ENCODE results near the gene SETDB2.

The SETDB2 gene

DNA sequence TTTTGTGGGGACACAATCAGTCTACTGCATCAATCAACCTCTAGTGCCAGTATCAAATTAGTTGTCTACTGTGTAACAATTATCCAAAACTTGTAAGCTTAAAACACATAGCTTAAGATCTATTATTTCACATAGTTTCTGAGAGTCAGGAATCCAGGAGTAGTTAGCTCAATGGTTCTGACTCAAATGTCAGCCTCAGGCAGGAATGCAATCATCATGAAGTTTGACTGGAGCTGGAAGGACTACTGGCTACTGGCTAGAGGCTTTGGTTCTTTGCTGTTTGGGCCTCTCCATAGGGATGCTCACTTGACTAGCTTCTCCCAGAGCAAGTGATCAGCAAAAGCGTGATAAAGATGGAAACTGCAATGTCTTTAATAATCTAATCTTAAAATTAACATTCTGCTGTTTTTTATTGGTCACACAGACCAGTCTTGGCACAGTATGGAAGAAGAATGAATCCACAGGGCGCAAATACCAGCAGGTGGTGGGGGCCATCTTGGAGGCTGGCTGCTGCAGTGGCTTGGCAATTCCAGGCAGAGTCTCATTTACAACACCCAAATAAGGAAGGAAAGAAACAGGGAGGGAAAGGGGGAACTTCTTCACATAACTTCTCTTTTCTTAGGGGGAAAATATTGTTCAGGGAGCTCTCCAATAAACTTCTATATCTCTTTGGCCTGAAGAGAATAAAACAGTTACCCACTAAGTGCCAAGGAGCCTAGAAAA is 15.9 kb upstream of the SETDB2 start:
- DNase-seq (ENCODE audit: low read depth) = no peak

DNA sequence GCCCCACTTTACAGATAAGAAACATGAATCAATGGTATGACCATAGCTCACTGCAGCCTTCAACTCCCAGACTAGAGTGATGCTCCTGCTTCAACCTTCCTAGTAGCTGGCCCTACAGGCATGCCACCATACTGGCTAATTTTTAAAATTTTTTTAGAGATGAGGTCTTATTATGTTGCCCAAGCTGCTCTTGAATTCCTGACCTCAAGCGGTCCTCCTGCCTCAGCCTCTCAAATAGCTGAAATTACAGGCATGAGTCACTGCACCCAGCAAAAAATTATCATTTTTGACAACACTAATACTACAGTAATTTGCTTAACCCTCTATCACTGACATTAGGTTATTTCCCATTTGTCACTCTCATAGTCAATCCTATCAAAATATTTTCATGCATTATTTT is 15.0 kb upstream of the SETDB2 start:
- DNase-seq (ENCODE audit: low read depth) = no peak

DNA sequence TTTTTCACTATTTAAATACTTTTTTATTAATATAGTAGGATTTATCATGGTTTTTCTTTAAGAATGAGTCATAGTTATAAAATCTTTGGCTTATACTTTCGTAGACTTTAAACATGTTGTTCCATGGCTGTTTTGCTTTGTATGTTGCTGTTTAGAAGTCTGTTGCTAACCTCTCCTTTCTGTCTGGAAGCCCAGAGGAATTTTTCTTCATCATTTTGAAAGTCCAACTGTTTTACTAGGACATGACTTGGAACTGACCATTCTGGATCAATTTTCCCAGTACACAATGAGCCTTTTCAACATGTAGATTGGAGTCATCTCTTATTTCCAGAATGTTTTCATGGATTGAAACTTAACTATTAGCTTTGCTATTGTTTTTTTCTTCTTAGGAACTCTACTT is 8.1 kb upstream of the SETDB2 start:
- DNase-seq (ENCODE audit: low read depth) = no peak

DNA sequence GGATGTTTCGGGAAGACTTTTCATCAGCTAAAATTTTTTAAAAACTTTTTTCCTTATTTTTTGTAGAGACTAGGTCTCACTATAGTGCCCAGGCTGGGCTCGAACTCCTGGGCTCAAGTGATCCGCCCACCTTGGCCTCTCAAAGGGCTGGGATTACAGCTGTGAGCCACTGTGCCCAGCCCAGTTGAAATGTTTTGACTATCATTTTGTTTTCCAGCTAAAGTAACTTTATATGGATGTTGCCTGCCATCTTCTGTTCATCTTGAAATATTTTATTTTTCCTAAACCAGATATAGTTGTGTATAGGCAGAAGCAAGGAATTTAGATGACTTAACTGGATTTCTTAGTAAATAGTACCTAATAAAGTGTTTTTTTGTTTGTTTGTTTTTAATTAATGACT is 7.2 kb upstream of the SETDB2 start:
- no peak for DNase-seq (ENCODE audit: low read depth)

DNA sequence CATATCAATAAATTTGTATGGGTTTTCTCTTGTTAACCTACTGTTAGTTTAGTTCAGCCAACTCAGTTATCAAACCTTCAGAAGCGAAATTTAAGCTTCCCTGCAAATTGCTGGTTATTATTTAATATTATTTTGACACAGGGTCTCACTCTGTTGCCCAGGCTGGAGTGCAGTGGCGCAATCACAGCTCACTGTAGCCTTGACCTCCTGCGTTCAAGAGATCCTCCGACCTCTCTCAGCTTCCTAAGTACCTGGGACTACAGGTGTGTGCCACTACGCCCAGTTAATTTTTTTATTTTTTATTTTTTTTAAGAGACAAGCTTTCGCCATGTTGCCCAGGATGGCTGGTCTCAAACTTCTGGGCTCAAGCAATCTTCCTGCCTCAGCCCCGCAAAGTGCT is 6.4 kb upstream of the SETDB2 start:
- DNase-seq (ENCODE audit: low read depth) = no peak

DNA sequence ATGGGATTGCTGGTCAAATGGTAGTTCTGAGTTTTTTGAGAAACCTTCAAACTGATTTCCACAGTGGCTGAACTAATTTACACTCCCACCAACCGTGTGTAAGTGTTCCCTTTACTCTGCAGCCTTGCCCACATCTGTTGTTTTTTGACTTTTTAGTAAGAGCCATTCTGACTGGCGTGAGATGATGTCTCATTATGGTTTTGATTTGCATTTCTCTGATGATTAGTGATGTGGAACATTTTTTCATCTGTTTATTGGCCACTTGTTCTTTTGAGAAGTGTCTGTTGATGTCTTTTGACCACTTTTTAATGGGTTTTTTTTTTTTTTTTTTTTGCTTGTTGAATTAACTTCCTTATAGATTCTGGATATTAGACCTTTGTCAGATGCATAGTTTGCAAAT is 4.5 kb upstream of the SETDB2 start:
- DNase-seq (ENCODE audit: low read depth) = no peak

DNA sequence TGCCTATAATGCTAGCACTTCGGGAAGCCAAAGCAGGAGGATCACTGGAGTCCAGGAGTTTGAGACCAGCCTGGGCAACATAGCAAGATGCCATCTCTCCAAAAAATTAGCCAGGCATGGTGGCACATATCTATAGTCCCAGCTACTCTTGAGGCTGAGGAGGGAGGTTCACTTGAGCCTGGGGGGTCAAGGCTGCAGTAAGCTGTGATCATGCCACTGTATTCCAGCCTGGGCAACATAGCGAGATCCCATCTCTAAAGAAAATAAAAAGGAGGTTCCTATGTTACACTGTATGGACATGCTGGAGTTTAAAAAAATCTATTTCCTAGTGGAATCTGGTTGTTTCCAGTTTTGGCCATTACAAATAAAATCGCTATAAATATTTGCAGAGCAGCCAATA is 2.8 kb upstream of the SETDB2 start:
- no peak for DNase-seq (ENCODE audit: low read depth)

DNA sequence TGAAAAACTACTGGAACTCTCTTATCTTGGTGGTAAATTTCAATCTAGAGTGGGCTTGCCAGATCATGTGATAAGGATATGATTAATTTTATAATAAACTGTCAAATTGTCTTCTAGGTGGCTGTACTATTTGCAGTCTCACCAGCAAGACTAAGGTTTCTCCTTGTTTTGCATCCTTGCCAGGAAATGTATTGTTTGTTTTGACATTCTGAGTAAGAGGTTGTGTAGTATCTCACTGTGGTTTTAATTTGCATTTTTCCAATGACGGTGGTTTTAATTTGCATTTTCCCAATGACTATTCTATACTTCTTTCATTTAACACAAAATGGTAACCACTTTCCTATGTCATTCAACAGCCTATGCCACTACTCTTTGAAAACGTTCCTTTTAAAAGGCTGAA is 2.2 kb upstream of the SETDB2 start:
- DNase-seq (ENCODE audit: low read depth) = no peak

DNA sequence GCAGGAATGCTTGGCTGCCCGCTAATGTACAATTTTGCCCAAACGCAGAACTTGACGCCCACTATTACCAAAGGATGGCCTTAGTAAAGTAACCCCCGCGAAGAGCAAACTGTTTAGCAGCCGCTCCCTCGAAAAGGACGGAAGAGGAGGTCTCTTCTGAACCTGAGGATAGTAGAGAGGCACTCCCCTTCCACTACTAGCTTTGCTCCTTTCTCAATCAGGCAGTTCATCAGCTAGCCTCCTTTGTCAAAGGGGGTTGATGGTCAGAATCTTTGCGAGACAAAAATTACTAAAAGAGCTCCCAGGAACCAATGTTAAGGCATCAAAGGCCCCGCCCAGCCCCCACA is 744 bp upstream of the SETDB2 start:
- DNase-seq (ENCODE audit: low read depth) = no peak

DNA sequence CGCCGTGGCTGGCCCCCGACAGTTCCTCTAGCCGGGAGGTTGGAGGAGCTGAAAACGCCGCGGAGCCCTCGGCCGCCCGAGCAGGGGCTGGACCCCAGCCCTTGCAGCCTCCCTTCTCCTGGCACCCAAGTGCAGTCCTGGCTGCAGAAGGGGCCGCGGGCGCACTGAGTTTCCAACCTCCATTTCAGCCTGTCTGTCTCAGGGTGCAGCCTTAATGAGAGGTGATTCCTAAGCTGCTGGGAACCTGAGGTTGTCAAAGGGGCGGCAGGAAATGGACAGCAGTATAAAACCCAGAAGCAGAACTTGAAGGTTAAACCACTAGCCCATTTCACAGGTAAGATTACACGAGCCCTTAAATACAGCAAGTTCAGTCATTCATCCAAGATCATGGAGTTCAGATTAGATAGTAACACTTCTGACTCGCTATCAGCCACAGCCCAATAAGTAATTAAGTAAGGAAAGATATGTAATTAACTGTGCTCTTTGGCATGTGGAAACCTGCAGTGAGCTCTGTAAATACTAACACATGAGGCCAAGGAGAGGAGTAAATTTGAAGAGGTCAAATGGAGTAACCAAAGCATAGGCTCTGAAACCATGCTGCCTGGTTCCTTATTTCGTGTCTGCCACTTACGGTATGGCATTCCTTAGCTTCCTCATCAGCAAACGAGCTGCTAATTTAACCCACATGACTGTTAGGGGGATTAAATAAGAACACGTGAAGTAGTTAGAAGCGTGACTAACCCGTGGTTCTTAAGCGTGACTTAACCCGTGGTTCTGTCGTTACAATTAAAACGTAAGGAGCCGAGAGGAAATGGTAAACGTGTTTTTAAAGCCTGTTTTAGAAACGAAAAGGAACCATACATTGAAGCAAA is 686 bp downstream of the SETDB2 start:
- DNase-seq (ENCODE audit: low read depth) = peak; percentile 18

DNA sequence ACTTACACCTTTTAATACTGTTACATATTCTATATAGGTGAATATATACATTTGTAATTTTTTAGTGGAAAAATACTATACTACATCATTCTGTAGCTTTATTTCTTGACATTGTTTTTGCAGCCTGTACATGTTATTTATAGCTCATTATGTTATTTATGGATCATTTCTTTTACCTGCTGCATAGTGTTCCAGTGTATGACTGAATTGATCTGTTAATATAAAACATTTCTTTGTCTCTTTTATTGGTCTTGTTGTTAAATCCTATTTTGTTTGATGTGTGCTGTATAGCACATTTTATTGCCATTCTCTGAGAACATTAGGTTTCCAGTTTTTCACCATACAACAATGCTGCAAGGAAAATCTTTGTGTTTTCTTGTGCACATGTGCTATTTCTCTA is 2.4 kb downstream of the SETDB2 start:
- DNase-seq (ENCODE audit: low read depth) = no peak

DNA sequence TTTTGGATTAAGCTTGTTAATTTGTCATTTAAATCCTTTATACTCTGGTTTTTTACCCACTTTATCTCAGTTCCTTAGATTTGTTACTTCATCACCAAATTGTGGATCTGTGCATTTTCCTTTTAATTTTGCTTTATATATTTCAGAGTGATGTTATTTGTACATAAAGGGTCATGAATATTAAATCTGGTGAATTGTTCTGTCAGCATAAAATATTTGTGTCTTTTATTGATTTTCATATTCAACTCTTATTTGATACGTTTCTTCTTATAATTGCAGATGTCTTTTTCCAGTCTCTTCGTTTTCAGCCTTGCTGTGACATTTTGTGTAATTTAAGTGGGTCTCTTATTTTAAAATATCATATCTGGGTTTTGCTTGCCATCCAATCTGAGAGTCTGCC is 4.7 kb downstream of the SETDB2 start:
- no peak for DNase-seq (ENCODE audit: low read depth)

DNA sequence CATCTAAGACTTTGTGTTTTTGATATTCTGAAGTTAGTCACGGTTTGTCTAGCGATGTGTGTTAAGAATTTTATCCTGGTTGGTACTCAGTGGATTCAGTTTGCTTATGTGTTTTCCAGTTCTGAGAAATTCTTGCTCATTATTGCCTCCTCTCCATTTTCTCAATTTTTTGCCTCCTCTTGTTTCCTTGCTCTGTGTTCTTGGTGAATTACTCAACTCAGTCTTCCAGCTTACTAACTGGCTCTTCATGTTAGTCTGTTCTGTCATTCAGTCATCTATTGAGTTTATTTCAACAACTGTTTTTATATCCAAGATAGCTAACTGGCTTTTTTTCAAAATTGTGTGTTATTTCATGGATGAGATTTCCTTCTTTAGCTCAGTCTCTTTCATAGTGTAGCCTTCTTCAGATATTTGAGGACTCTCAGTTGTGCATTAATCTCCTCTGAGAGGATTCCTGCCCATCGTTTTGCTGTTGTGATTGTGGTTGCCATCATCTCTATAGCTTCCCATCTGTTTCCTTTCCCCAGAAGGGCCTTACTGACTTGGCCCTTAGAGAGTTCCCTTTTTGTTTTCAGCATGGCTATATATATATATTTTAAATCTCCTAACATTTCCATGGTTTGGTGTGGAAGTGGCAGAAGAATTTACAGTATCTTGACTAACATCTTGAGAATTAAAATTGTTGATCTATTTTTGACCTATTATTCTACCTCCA is 6.2 kb downstream of the SETDB2 start:
- no peak for DNase-seq (ENCODE audit: low read depth)

DNA sequence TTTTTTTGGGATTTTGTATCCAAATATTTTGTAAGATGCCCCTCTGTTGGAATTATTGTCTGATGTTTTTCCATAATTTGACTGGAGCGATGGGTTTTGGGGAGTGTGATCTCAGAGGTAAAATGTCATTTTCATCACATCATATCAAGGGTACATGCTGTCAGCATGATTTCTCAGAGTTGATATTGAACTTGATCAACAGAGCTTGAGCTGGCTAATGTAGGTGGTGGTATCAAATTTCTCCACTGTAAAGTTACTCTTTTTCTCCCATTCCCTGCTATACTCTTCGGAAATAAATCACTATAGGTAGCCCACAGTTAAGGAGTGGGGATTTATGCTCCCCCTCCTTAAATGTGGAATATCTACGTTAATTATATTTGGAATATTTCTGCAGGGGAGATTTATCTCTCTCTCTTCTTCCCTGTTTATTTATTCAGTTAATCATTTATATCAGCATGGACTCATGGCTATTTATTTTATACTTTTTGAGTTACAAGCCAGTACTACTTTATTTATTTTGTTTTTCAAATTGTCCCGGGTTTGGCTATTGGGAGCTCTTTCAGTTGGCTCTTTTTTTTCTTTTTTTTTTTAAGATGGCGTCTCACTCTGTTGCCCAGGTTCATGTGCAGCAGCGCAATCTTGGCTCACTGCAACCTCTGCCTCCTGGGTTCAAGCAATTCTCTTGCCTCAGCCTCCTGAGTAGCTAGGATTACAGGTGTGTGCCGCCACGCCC is 8.8 kb downstream of the SETDB2 start:
- no peak for DNase-seq (ENCODE audit: low read depth)

DNA sequence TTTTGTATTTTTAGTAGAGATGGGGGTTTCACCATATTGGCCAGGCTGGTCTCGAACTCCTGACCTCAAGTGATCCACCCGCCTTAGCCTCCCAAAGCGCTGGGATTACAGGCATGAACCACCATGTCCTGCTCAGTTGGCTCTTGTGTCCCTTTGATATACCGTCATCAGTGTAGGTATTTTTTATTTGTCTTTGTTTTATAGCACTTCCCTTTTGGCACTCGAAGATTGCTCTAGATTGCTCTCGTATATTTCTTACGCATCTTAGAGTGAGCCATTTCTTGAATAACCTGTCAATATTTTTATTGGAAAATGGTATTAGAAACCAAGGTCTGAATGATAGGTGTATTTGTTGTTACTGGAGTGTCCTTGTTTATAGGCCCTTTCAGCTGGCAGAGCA is 9.4 kb downstream of the SETDB2 start:
- no peak for DNase-seq (ENCODE audit: low read depth)

DNA sequence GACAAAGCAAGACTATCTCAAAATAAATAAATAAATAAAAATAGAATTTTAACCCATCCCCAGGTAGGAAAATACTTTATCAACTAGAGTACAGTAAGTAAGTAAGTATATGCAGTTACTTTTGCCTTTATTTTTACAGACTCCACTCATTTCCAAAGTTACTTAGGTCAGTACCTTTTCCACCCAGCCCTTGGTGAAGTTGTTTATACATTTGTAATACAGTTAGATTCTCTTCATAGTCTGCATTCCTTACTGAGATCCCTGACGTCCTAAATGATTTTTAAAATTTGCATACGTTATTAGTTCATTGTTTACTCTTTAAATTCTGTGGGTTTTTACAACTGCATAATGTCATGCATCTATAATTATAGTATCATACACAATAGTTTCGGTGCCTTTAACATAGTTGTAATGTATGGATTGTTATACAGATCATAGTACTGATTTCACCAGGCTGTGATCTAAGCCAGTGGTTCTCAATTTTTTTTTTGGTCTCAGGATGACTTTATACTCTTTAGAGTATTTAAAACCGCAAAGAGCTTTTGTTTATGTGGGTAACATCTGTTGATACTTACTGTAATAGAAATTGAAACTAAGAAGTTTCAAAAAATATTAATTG is 10.4 kb downstream of the SETDB2 start:
- DNase-seq (ENCODE audit: low read depth) = no peak

DNA sequence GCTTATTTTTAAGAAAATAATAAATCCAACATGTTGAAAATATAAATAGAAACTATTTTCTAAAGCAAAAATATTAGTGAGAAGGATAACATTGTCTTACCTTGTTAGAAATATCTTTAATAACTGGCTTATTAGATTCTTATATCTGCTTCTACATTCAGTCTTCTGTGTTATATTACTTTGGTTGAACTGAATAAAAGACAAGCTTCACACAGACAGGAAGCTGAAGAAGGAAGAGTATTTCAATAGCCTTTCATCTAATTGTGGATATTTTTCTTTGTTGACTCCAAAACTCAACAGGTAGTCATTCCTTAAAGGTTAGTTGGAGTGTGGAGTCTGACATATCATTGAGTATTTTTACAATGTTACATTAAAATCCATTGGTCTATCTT is 10.9 kb downstream of the SETDB2 start:
- no peak for DNase-seq (ENCODE audit: low read depth)

DNA sequence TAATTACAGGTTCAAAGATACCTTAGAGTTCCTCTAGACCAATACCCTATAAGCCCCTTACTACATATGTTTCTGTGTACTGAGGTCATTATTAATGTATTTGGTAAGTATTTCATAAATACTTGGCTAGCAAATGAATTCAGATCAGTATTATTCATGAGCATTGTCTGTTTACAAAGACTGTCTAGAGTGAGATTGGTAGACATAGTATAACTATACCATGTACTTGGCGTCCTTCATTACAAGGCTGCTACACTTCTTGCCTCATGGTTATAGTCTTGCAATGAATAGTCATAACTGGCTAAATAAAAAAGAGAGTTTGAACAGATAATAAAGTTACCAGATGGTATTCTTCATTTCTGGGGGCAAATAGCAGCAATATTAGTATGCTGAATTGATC is 12.1 kb downstream of the SETDB2 start:
- DNase-seq (ENCODE audit: low read depth) = no peak

DNA sequence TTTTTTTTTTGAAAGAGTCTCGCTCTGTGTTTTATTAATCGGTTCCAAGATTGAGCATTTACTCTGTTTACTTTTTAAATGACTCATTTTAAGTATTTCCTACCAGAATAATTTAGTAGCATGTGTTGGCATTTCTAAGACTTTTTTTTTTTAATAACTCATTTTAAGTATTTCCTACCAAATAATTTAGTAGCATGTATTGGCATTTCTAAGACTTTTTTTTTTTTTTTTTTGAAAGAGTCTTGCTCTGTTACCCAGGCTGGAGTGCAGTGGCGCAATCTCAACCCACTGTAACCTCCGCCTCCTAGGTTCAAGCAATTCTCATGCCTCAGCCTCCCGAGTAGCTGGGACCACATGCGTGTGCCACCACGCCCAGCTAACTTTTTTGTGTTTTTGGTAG is 13.1 kb downstream of the SETDB2 start:
- no peak for DNase-seq (ENCODE audit: low read depth)

DNA sequence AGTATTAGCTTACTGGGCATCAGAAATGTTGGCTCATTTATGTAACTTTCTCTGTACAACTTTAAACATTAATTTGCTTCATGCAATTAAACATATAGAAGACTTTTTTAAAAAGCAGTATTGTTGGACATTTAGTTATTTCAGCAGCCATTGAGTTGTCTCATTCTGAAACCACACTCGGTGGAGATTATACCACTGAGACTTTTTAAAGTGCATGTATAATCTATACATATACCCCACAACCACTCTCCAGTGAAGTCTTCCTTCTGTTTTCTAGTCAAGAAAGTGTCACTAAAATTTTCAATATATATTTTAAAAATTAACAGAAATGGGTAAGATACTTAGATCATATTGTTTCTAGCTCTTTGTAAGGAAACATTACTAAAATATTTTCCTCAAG is 15.5 kb downstream of the SETDB2 start:
- no peak for DNase-seq (ENCODE audit: low read depth)

DNA sequence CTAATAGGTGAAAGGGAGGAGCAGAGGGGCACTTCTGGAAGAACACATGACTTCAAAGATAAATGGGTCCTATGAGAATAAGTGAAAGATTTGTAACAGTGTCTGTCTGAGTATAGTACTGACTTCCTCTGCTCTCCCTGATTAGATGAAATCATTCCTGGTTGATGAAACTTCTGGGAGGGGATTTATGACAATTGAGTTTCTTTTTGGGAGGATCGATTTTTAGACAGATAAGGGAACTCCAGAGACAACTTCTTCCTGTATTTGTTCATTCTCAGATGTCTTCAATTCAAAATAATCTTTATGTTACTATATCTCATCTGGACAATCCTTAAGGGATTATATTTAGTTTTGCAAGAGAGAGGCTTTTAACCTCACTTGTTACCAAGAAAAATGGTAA is 20.0 kb downstream of the SETDB2 start:
- DNase-seq (ENCODE audit: low read depth) = no peak

Data from T-helper 22 cell (primary cell).